ENCODE data around the gene COX19. TPM values are rescaled to one million over a fixed set of nuclear protein-coding genes. Genes with fewer than 3 reads are reported as not detected.
"Not testable (repeated sequence)": the region's sequence is repeated elsewhere in the genome, so short reads cannot be mapped to it uniquely, and the experiment has no call there.

COX19 gene
- total and polyA plus RNA-seq, 2 donors from 2014 or later = 4.8 to 14.7 TPM

GRCh38 chr7:1004018-1004852, 28.9 kb upstream of the COX19 start:
- Histone ChIP-seq H3K36me3 (ENCODE audit: control insufficient read depth in 2 of 3, insufficient read depth in 3 of 3, low read length in 3 of 3) (peaks cover 0 to 3% (median 0%) of the 10 kb centered on the region in 3 donors), H3K4me1 (ENCODE audit: control insufficient read depth in 2 of 3, insufficient read depth in 2 of 3, low read depth in 1 of 3, low read length in 3 of 3) (no peaks in the 10 kb centered on the region), H3K9me3 (ENCODE audit: control insufficient read depth in 2 of 3, insufficient read depth in 1 of 3, low read length in 3 of 3) (peaks cover 0 to 3% (median 0%) of the 10 kb centered on the region in 3 donors), H3K9ac (ENCODE audit: low read length in 3 of 3) (no peak overlapping the region), H3K27me3 (ENCODE audit: control insufficient read depth, insufficient read depth, low read length) (no peaks in the 10 kb centered on the region), H3K27ac (ENCODE audit: low read depth in 2 of 2, low read length in 2 of 2) (no peak overlapping the region), H3K4me3 (ENCODE audit: low read length in 3 of 3) (no peak overlapping the region)
- DNase-seq (no peak), FAIRE-seq (no peak)
- intact Hi-C loops (cut with DNase I) = no loop called here
- TF ChIP-seq CTCF (IDR thresholded peaks at IDR 0.05; ENCODE audit: borderline replicate concordance, extremely low read depth, insufficient read depth) = no peak

- H3K27ac ChIP-seq (ENCODE audit: low read depth in 2 of 2, low read length in 2 of 2); H3K4me3 ChIP-seq (ENCODE audit: low read length in 3 of 3); H3K27me3 ChIP-seq (ENCODE audit: control insufficient read depth, insufficient read depth, low read length); H3K4me1 ChIP-seq (ENCODE audit: control insufficient read depth in 2 of 3, insufficient read depth in 2 of 3, low read depth in 1 of 3, low read length in 3 of 3); intact Hi-C loops (cut with DNase I); FAIRE-seq; H3K9ac ChIP-seq (ENCODE audit: low read length in 3 of 3); DNase-seq; H3K9me3 ChIP-seq (ENCODE audit: control insufficient read depth in 2 of 3, insufficient read depth in 1 of 3, low read length in 3 of 3); H3K36me3 ChIP-seq (ENCODE audit: control insufficient read depth in 2 of 3, insufficient read depth in 3 of 3, low read length in 3 of 3): not testable (repeated sequence)
Measured at GRCh38 chr7:1002445-1002844, 27.1 kb upstream of the COX19 start.

GRCh38 chr7:1002026-1002425, 26.7 kb upstream of the COX19 start:
- H3K4me3 ChIP-seq (ENCODE audit: low read length in 3 of 3); H3K27ac ChIP-seq (ENCODE audit: low read depth in 2 of 2, low read length in 2 of 2); H3K36me3 ChIP-seq (ENCODE audit: control insufficient read depth in 2 of 3, insufficient read depth in 3 of 3, low read length in 3 of 3); H3K9me3 ChIP-seq (ENCODE audit: control insufficient read depth in 2 of 3, insufficient read depth in 1 of 3, low read length in 3 of 3); intact Hi-C loops (cut with DNase I); DNase-seq; H3K27me3 ChIP-seq (ENCODE audit: control insufficient read depth, insufficient read depth, low read length); H3K4me1 ChIP-seq (ENCODE audit: control insufficient read depth in 2 of 3, insufficient read depth in 2 of 3, low read depth in 1 of 3, low read length in 3 of 3); H3K9ac ChIP-seq (ENCODE audit: low read length in 3 of 3); FAIRE-seq: not testable (repeated sequence)

GRCh38 chr7:1001069-1001770, 25.9 kb upstream of the COX19 start:
- H3K27ac ChIP-seq (ENCODE audit: low read depth in 2 of 2, low read length in 2 of 2); FAIRE-seq; intact Hi-C loops (cut with DNase I); H3K9ac ChIP-seq (ENCODE audit: low read length in 3 of 3); H3K27me3 ChIP-seq (ENCODE audit: control insufficient read depth, insufficient read depth, low read length); H3K4me3 ChIP-seq (ENCODE audit: low read length in 3 of 3); H3K4me1 ChIP-seq (ENCODE audit: control insufficient read depth in 2 of 3, insufficient read depth in 2 of 3, low read depth in 1 of 3, low read length in 3 of 3); H3K9me3 ChIP-seq (ENCODE audit: control insufficient read depth in 2 of 3, insufficient read depth in 1 of 3, low read length in 3 of 3); H3K36me3 ChIP-seq (ENCODE audit: control insufficient read depth in 2 of 3, insufficient read depth in 3 of 3, low read length in 3 of 3): not testable (repeated sequence)
- DNase-seq = peak in 1 of 5 donors; percentile 61

All from kidney (tissue), 14 donors.